ENCODE measurements around the gene TSHZ2.

TSHZ2 gene

GRCh38 chr20:53269380-53269779, 297.2 kb downstream of the TSHZ2 start:
- no peak for DNase-seq (ENCODE audit: extremely low spot score)
- TF ChIP-seq CTCF (IDR thresholded peaks at IDR 0.05; ENCODE audit: control extremely low read depth, extremely low read depth, low read depth, missing control alignments) = no peak
- CTCF ChIA-PET = interaction anchor here (1.3 kb wide), 2 partner anchors 11 to 13 kb away, joined by 4 read pairs; no protein-coding TSS in a partner anchor
- POLR2A ChIA-PET = no interaction called here

GRCh38 chr20:53270792-53271375, 298.7 kb downstream of the TSHZ2 start:
- CTCF ChIA-PET = interaction anchor here (1.3 kb wide), 2 partner anchors 13 to 14 kb away, joined by 4 read pairs; no protein-coding TSS in a partner anchor
- DNase-seq (ENCODE audit: extremely low spot score) = no peak
- no peak for TF ChIP-seq CTCF (IDR thresholded peaks at IDR 0.05; ENCODE audit: control extremely low read depth, extremely low read depth, low read depth, missing control alignments)
- POLR2A ChIA-PET = no interaction called here

GRCh38 chr20:53274365-53274764, 302.2 kb downstream of the TSHZ2 start:
- TF ChIP-seq CTCF (IDR thresholded peaks at IDR 0.05; ENCODE audit: control extremely low read depth, extremely low read depth, low read depth, missing control alignments) = no peak
- ChIA-PET POLR2A (no interaction called here), CTCF (no interaction called here)
- DNase-seq (ENCODE audit: extremely low spot score) = no peak

- ChIA-PET POLR2A (no interaction called here), CTCF (no interaction called here)
- no peak for DNase-seq (ENCODE audit: extremely low spot score)
- no peak for TF ChIP-seq CTCF (IDR thresholded peaks at IDR 0.05; ENCODE audit: control extremely low read depth, extremely low read depth, low read depth, missing control alignments)
Observed at GRCh38 chr20:53274807-53275206, 302.6 kb downstream of the TSHZ2 start.

- ChIA-PET POLR2A (no interaction called here), CTCF (no interaction called here)
- TF ChIP-seq CTCF (IDR thresholded peaks at IDR 0.05; ENCODE audit: control extremely low read depth, extremely low read depth, low read depth, missing control alignments) = no peak
Observed at GRCh38 chr20:53276143-53276542, 304.0 kb downstream of the TSHZ2 start.

GRCh38 chr20:53278555-53278954, 306.4 kb downstream of the TSHZ2 start:
- no peak for TF ChIP-seq CTCF (IDR thresholded peaks at IDR 0.05; ENCODE audit: control extremely low read depth, extremely low read depth, low read depth, missing control alignments)
- POLR2A ChIA-PET = no interaction called here
- CTCF ChIA-PET = no interaction called here

More at GRCh38 chr20:53276143-53276542, 304.0 kb downstream of the TSHZ2 start:
- no peak for DNase-seq (ENCODE audit: extremely low spot score)

More at GRCh38 chr20:53278555-53278954, 306.4 kb downstream of the TSHZ2 start:
- DNase-seq (ENCODE audit: extremely low spot score) = no peak
